ENCODE data around the gene WNT1.

DNA sequence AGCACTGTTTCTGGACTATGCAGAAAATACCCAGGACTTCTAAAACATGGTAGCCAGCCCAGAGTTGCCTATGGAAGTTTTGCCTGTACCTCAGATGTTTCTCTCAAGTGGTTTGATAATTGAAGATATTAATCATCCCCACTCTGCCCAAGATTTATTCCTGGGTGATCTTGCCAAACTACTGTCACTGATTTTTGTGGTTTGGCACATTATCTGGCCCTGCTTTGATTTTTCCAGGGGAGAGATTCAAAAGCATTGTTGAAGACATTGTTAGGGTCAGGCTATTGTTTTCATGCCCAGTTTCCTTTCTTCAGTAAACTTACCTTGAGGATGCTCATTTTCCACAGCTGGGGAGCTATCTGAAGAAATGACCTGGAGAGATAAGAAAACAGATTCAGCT lies 34.6 kb downstream of the WNT1 start:
- TF ChIP-seq, protein P1, sequence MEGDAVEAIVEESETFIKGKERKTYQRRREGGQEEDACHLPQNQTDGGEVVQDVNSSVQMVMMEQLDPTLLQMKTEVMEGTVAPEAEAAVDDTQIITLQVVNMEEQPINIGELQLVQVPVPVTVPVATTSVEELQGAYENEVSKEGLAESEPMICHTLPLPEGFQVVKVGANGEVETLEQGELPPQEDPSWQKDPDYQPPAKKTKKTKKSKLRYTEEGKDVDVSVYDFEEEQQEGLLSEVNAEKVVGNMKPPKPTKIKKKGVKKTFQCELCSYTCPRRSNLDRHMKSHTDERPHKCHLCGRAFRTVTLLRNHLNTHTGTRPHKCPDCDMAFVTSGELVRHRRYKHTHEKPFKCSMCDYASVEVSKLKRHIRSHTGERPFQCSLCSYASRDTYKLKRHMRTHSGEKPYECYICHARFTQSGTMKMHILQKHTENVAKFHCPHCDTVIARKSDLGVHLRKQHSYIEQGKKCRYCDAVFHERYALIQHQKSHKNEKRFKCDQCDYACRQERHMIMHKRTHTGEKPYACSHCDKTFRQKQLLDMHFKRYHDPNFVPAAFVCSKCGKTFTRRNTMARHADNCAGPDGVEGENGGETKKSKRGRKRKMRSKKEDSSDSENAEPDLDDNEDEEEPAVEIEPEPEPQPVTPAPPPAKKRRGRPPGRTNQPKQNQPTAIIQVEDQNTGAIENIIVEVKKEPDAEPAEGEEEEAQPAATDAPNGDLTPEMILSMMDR (conservative IDR thresholded peaks at IDR 0.05 in 1 of 2, IDR thresholded peaks at IDR 0.05 in 1 of 2; ENCODE audit: low read depth in 1 of 2, low read length in 2 of 2) = no peak
- no peak for TF ChIP-seq EZH2 (IDR thresholded peaks at IDR 0.05; ENCODE audit: low read length, missing control alignments)

Data from fibroblast of lung (primary cell).